GM12872 (cell line): Measurements from ENCODE around the gene TRIM29.
A peak's percentile ranks its signal among the peaks of the same experiment; 100 is the strongest.

Experiments
- CTCF ChIP-seq: IDR thresholded peaks from 3 replicates; pipeline ENCODE4 v1.5.1; 2011; ENCODE audit warnings: low read depth, mild to moderate bottlenecking, low read length, moderate library complexity; ENCODE audit not compliant: insufficient read depth

Gene TRIM29

DNA sequence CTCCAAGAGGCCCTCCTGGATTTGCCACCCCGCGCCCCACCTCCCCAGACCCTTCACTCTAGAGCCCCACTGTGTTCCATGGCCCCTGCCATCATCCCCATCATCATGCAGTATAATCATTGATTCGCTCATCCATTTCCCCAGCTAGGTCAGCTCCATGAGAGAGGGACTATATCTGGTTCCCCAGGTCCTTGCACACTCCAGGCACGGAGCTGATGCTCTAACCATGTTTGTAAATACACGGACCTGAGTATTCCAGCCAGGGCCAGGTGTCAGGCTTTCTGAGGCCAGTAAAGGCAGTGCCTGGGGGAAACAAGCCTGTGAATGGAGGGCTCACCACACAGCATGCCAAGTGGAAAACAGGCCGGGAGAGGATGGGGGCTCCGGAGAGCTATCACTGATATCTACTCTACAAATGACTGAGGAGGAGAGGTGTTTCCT, 45.8 kb upstream of the TRIM29 start:
- no peak for TF ChIP-seq CTCF

DNA sequence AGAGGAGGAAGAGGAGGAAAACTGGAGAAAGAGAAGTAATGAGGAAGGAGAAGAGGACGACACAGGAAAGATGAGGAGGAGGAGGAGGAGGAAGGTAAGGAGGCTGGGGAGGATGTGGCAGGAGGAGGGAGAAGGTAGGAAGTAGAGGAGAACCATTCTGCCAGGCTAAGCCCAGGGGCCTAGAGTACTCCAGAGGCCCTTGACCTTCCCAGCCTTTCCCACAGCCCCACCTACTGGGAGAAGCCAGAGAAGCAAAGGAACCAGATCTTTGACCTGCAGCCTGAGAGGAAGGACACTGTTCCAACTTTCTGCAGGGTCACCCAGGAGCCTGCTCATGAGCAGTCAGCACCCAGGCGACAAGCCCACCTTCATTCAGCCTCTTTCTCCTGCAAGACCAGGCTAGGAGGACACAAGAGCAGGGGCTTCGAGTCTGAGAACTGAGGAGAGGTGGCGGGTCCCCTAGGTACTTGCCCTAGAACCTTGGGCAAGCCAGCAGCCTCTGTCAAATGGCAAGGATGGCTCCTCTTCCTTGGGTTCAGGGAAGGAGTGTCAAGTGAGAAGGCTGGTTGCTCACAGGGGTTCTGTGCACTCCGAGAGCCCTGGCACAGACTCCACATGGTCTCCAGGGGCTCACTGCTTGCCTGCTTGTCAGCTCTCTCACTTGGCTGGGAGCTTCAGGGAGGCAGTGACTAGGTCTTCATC, 45.0 kb upstream of the TRIM29 start:
- peak; percentile 38; the same call in 2 of the 3 replicates for TF ChIP-seq CTCF

- TF ChIP-seq CTCF: no peak
Observed at GRCh38 chr11:120182372-120182771, 44.5 kb upstream of the TRIM29 start.

GRCh38 chr11:120181376-120181975, 43.6 kb upstream of the TRIM29 start:
- TF ChIP-seq CTCF: no peak

- peak; percentile 8; the same call in 1 of the 3 replicates for TF ChIP-seq CTCF
Observed at GRCh38 chr11:120180551-120181232, 42.8 kb upstream of the TRIM29 start.

DNA sequence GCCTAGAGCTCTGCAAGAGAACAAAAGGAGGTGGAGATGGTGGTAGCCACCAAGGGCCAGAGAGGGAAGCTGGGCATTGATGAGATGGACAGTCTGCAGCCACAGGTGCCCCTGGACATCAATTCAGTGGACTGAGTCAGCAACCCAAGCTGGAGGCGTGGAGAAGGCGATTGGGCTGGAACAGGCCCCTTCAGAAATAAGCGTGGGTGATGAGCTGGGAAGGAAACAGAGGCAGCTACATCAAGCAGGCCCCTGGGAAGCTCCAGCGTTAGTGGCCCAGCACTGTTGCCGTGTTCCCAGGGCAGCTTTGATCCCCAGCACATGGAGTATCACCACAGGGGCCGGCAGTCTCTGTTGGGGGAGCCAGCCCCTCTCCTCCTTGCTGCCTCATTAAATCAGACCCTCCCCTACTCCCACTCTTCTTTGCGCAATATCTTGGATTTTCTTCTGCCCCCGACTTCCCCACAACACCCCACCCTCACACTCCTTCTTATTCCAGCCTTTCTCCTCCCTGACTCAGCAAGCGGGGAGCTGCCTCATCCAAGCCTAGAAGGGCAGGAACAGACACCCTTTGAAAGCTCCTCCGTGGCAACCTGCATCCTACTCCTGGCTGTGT, 41.3 kb upstream of the TRIM29 start:
- TF ChIP-seq CTCF: no peak

DNA sequence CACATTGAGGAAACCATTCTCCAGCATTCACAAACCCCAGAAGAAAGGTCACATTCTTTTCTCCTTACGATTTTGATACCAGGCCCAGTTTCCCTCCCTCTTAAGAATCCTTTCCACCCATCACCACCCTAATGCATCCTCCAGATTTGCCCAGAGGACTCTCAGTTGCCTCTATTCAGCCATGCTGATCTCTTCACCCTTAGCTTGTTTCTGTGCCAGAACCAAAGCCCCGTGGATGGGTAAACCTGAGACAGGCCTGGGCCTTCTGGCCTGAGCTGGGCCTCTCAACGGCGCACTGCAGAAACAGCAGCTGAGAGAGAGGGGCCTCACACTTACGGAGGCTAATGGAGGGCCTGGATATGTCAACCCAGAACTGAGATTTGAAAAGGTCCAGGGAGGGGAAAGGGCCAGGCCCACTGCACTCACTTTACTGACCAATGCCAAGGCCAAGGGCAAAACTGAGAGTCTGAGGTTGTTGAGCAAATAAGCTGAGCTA, 40.7 kb upstream of the TRIM29 start:
- no peak for TF ChIP-seq CTCF
